Testis (tissue), 3 donors: Measurements from ENCODE around the gene KLF11. TPM values are rescaled to one million over a fixed set of nuclear protein-coding genes. Genes with fewer than 3 reads are reported as not detected.

Source experiments
- DNase-seq: peaks from one replicate; pipeline ENCODE4 v3.0.0-alpha.2; 2019
- H3K27ac ChIP-seq, 2 donors: fragments of 200-600 bp; sonication (generic); one replicate each; pipeline ENCODE4 v1.5.1; 2019
- H3K27me3 ChIP-seq: fragments of 200-600 bp; sonication (generic); one replicate; pipeline ENCODE4 v1.5.1; 2019
- H3K36me3 ChIP-seq: fragments of 200-600 bp; sonication (generic); one replicate; pipeline ENCODE4 v1.5.1; 2017; ENCODE audit warnings: low read depth; ENCODE audit errors: missing control alignments
- H3K4me1 ChIP-seq: fragments of 200-600 bp; sonication (generic); one replicate; pipeline ENCODE4 v1.5.1; 2019
- H3K4me3 ChIP-seq, 2 donors: fragments of 200-600 bp; sonication (generic); one replicate each; pipeline ENCODE4 v1.5.1; 2017 to 2019
- H3K9me3 ChIP-seq: fragments of 200-600 bp; sonication (generic); one replicate; pipeline ENCODE4 v1.5.1; 2017
- POLR2A ChIP-seq: fragments of 450-650 bp; IDR thresholded peaks from one replicate; pipeline ENCODE4 v1.6.1; 2017; ENCODE audit warnings: antibody characterized with exemption, mild to moderate bottlenecking, moderate library complexity
- WGBS, 2 donors: methylation state at CpG; one replicate each; pipeline ENCODE4 v1.1.5; 2018; 5-methylcytosine and 5-hydroxymethylcytosine counted together
- intact Hi-C: fragments of 100-400 bp; cut with DNase I; formaldehyde crosslinking; loops from one replicate; pipeline ENCODE4 v1.15.1; 2023; ENCODE audit warnings: low total_unique reads
- polyA plus RNA-seq: library from polyadenylated mRNA; stranded (reverse); fragments of 350-450 nt; fragmentation: Illumina TruSeq; extraction: RNeasy Lipid Tissue Mini Kit (QIAGEN cat#74804); gene quantifications from one replicate; pipeline ENCODE4 v1.2.3, GENCODE V29; 2014; ENCODE audit warnings: low read depth, low replicate concordance; ENCODE audit not compliant: insufficient read depth
- total RNA-seq, 2 donors: library from RNA; depleted of rRNA; stranded (reverse); fragments of >200 nt; gene quantifications; one replicate each; pipeline ENCODE4 v1.2.3, GENCODE V29; 2016
- TF ChIP-seq, protein P1 (sequence below), 3 experiments: fragments of 450-650 bp in 2 of 3; fragments of 200-600 bp in 1 of 3; sonication (generic) in 1 of 3; IDR thresholded peaks; one replicate each; pipeline ENCODE4 v1.5.1; 2016 to 2019; ENCODE audit warnings: antibody characterized with exemption in 3 of 3, mild to moderate bottlenecking in 2 of 3, moderate library complexity in 1 of 3

KLF11 gene
- total and polyA plus RNA-seq, 3 donors from 2014 or later, result 55.0 to 72.2 (median 55.3) TPM

- Histone ChIP-seq H3K36me3 (no peaks in the 10 kb centered on the region), H3K27ac (peak overlapping the region in 1 of 2 donors; percentile 26), H3K4me3 (no peak overlapping the region), H3K9me3 (no peaks in the 10 kb centered on the region), H3K27me3 (no peaks in the 10 kb centered on the region), H3K4me1 (peaks cover 30% of the 10 kb centered on the region)
- TF ChIP-seq, protein P1, sequence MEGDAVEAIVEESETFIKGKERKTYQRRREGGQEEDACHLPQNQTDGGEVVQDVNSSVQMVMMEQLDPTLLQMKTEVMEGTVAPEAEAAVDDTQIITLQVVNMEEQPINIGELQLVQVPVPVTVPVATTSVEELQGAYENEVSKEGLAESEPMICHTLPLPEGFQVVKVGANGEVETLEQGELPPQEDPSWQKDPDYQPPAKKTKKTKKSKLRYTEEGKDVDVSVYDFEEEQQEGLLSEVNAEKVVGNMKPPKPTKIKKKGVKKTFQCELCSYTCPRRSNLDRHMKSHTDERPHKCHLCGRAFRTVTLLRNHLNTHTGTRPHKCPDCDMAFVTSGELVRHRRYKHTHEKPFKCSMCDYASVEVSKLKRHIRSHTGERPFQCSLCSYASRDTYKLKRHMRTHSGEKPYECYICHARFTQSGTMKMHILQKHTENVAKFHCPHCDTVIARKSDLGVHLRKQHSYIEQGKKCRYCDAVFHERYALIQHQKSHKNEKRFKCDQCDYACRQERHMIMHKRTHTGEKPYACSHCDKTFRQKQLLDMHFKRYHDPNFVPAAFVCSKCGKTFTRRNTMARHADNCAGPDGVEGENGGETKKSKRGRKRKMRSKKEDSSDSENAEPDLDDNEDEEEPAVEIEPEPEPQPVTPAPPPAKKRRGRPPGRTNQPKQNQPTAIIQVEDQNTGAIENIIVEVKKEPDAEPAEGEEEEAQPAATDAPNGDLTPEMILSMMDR (IDR thresholded peaks at IDR 0.05), result peak; percentile 21 to 28 (median 24)
- no peak for TF ChIP-seq POLR2A
- WGBS, 2 donors, result 39 to 45% methylated on average over 7 to 14 of the region's 14 CpGs
- intact Hi-C loops, result no loop called here
- DNase-seq, result peak; percentile 87
Observed at GRCh38 chr2:10036095-10036884, 7.1 kb upstream of the KLF11 start.

DNA sequence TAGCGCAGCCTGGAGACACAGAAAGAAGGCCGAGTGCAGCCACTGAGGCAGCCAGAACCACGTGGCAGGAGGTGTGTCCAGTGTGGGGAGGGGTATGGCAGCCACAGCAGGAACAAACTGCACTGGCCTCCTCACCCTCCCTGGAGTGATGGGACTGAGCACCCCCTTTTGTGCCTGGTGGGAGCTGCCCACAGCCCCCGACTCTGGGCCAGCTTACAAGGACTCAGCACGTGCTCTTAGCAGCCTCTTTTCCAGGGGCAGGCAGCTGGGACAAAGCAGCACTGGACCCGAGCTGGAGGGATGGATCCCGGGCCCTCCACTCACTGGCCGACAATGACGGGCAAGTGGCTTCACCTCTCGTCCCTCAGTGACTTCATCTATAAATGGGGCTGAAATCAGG lies 5.2 kb upstream of the KLF11 start:
- H3K4me3 ChIP-seq, result no peak overlapping the region
- no peaks in the 10 kb centered on the region for H3K36me3 ChIP-seq
- intact Hi-C loops, result no loop called here
- H3K9me3 ChIP-seq, result no peaks in the 10 kb centered on the region
- 81 to 89% methylated on average over 6 to 10 of the region's 10 CpGs for WGBS, 2 donors
- peaks cover 39% of the 10 kb centered on the region for H3K4me1 ChIP-seq
- no peaks in the 10 kb centered on the region for H3K27me3 ChIP-seq
- TF ChIP-seq POLR2A, result no peak
- TF ChIP-seq, protein P1 (IDR thresholded peaks at IDR 0.05), result no peak
- H3K27ac ChIP-seq, result no peak overlapping the region
- DNase-seq, result no peak

DNA sequence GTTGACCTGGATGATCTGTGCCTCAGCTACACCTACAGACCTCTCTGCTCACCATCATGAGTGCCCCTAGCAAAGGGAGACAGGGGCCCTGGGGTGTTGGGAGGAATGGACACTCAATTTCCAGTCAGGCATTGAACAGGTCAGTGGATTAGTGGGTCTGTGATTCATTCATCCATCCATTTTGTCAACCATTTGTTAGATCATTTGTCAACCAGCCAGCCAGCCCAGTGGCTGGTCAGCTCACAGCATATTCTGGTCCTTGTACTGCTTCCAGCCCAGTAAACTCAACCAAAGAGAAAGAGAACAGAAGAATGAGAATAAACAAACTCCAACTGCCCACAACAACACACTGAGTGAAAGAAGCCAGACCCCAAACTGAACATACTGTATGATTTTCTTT lies 4.6 kb upstream of the KLF11 start:
- no peaks in the 10 kb centered on the region for H3K27me3 ChIP-seq
- DNase-seq, result no peak
- H3K4me3 ChIP-seq, result no peak overlapping the region
- no peak overlapping the region for H3K27ac ChIP-seq
- H3K36me3 ChIP-seq, result no peaks in the 10 kb centered on the region
- intact Hi-C loops, result no loop called here
- peaks cover 39% of the 10 kb centered on the region for H3K4me1 ChIP-seq
- TF ChIP-seq, protein P1 (IDR thresholded peaks at IDR 0.05), result no peak
- no peak for TF ChIP-seq POLR2A
- H3K9me3 ChIP-seq, result no peaks in the 10 kb centered on the region

DNA sequence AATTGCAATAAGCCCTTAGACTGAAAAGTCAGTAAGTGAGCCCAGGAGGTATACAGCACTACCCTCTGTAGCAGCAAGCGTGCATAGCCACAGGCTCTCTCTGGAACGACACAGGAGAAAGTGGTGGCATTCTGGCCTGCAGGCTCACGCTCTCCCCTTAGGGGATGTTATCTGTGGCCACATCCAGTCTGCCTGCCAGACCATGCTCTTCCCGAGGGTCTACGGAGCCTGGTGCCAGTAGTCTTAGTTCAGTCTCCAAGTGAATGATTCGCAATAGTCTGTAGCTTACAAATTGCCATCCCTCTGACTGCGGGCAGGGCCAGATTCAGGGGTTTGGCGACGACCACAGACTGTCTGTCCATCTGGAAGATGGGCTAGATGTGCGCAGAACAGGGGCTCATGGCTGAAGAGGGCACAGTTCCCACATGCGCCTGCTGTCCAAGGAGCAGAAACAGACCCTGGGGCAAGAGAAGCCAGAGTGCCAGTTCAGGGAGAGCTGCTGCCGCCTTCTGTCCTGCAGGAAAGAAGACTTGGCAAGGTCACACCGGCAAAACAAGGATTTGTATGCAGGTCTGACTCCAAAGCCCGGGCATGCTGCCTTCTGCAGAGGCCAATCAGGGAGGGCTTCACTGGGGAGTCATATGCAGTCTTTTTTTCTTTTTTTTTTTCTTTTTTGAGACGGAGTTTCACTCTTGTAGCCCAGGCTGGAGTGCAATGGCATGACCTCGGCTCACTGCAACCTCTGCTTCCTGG lies 3.5 kb upstream of the KLF11 start:
- no peaks in the 10 kb centered on the region for H3K9me3 ChIP-seq
- no peaks in the 10 kb centered on the region for H3K36me3 ChIP-seq
- DNase-seq, result no peak
- TF ChIP-seq, protein P1 (IDR thresholded peaks at IDR 0.05), result no peak
- TF ChIP-seq POLR2A, result no peak
- H3K4me3 ChIP-seq, result no peak overlapping the region
- no peak overlapping the region for H3K27ac ChIP-seq
- peaks cover 42% of the 10 kb centered on the region for H3K4me1 ChIP-seq
- WGBS, 2 donors, result 72 to 73% methylated on average over 13 to 16 of the region's 16 CpGs
- intact Hi-C loops, result loop anchor here (10.0 kb wide), 1 partner anchor 55 kb away; no protein-coding TSS in a partner anchor
- H3K27me3 ChIP-seq, result no peaks in the 10 kb centered on the region
